Spleen (tissue), 11 donors: Measurements from ENCODE around the gene ZSCAN1. TPM values are rescaled to one million over a fixed set of nuclear protein-coding genes. Genes with fewer than 3 reads are reported as not detected.

Experiments used
- DNase-seq: peaks from one replicate; pipeline ENCODE4 v3.0.0-alpha.2; 2020
- H3K27ac ChIP-seq, 8 donors: fragments of 200-600 bp; sonication (generic) in 7 of 8; 1 replicate in 4 of 8; 2 replicates in 4 of 8; pipeline versions ENCODE4 v1.5.0 to v1.8.0; 2016 to 2021; ENCODE audit warnings: inconsistent platforms in 4 of 8, mild to moderate bottlenecking in 4 of 8, moderate library complexity in 1 of 8
- H3K27me3 ChIP-seq, 7 donors: fragments of 200-600 bp; sonication (generic) in 6 of 7; replicated peaks in 1 of 7; 1 replicate in 4 of 7; 2 replicates in 3 of 7; pipeline versions ENCODE4 v1.5.0 to v1.8.0; 2016 to 2021; ENCODE audit warnings: inconsistent platforms in 3 of 7, mild to moderate bottlenecking in 1 of 7
- H3K36me3 ChIP-seq, 6 donors: fragments of 200-600 bp; sonication (generic) in 5 of 6; 1 replicate in 4 of 6; 2 replicates in 2 of 6; pipeline versions ENCODE4 v1.5.0 to v1.8.0; 2016 to 2021; ENCODE audit warnings: inconsistent platforms in 2 of 6
- H3K4me1 ChIP-seq, 6 donors: fragments of 200-600 bp; sonication (generic) in 5 of 6; 1 replicate in 3 of 6; 2 replicates in 3 of 6; pipeline versions ENCODE4 v1.5.0 to v1.8.0; 2016 to 2021; ENCODE audit warnings: inconsistent platforms in 3 of 6
- H3K4me3 ChIP-seq, 8 donors: fragments of 200-600 bp; sonication (generic) in 7 of 8; 1 replicate in 4 of 8; 2 replicates in 4 of 8; pipeline versions ENCODE4 v1.5.0 to v1.8.0; 2016 to 2021; ENCODE audit warnings: inconsistent platforms in 4 of 8, mild to moderate bottlenecking in 4 of 8, moderate library complexity in 2 of 8
- H3K9me3 ChIP-seq, 8 donors: fragments of 200-600 bp; sonication (generic) in 7 of 8; 1 replicate in 4 of 8; 2 replicates in 4 of 8; pipeline versions ENCODE4 v1.5.0 to v1.8.0; 2016 to 2021; ENCODE audit warnings: inconsistent platforms in 4 of 8
- CTCF ChIP-seq, 11 experiments: fragments of 200-600 bp in 7 of 11; fragments of 450-650 bp in 4 of 11; sonication (generic) in 4 of 11; IDR thresholded peaks in 8 of 11; conservative IDR thresholded peaks in 3 of 11; 1 replicate in 7 of 11; 2 replicates in 4 of 11; pipeline versions ENCODE4 v1.4.0 to v1.8.0; 2016 to 2021; ENCODE audit warnings: antibody characterized with exemption in 11 of 11, inconsistent platforms in 4 of 11, mild to moderate bottlenecking in 1 of 11
- POLR2A ChIP-seq, 3 donors: fragments of 450-650 bp; IDR thresholded peaks; one replicate each; pipeline ENCODE4 v1.5.1; 2017; ENCODE audit warnings: antibody characterized with exemption in 3 of 3, mild to moderate bottlenecking in 1 of 3
- POLR2AphosphoS5 ChIP-seq, 3 donors: sonication (generic); formaldehyde crosslinking; IDR thresholded peaks; one replicate each; pipeline ENCODE4 v1.5.1; 2017; ENCODE audit warnings: antibody characterized with exemption in 3 of 3
- WGBS, 5 donors: extraction: QIAGEN DNeasy Blood & Tissue Kit in 3 of 5; methylation state at CpG; one replicate each; pipeline versions ENCODE4 v1.1.5 to v1.1.7; 2013 to 2018; 5-methylcytosine and 5-hydroxymethylcytosine counted together
- intact Hi-C: fragments of 100-400 bp; cut with DNase I; formaldehyde crosslinking; loops from one replicate; pipeline ENCODE4 v1.15.0; 2023; ENCODE audit warnings: low total_unique reads
- polyA plus RNA-seq, 3 donors: library from polyadenylated mRNA; stranded (reverse); fragments of 200-250 nt; gene quantifications; one replicate each; pipeline ENCODE4 v1.2.1, GENCODE V29; 2013
- total RNA-seq, 7 donors: library from RNA; depleted of rRNA in 3 of 7; stranded (reverse); fragments of >200 nt in 3 of 7; fragmentation: NEBNext Ultra II Directional in 4 of 7; extraction: Animal tissue kit (Norgen Biotek cat#: 25700) in 4 of 7; gene quantifications; one replicate each; pipeline versions ENCODE4 v1.1.0 to v1.2.1, GENCODE V29; 2016 to 2021
- donor health status: healthy with polysubstance abuse.
- donor health status: DM: no; HTN: no; CAD: no; lungs with moderate emphysema.
- donor health status: DM: no; HTN: no; CAD: no.
- donor health status: Bipolar disorder and iron deficiency.
- donor health status: healthy.
- donor health status: DM: no; HTN: no; CAD: no.
- donor health status: DM: yes; HTN: yes; CAD: no.

ZSCAN1 gene
- total and polyA plus RNA-seq, 10 donors, result 0.08 to 0.24 TPM; not detected in 8

GRCh38 chr19:58054901-58055874, 21.4 kb downstream of the ZSCAN1 start:
- intact Hi-C loops, result no loop called here
- H3K9me3 ChIP-seq, result peaks cover 0 to 100% (median 71%) of the 10 kb centered on the region in 8 donors

GRCh38 chr19:58056261-58056660, 22.4 kb downstream of the ZSCAN1 start:
- Histone ChIP-seq H3K36me3 (no peaks in the 10 kb centered on the region), H3K27ac (no peak overlapping the region), H3K9me3 (peaks cover 0 to 100% (median 71%) of the 10 kb centered on the region in 8 donors), H3K4me3 (no peak overlapping the region), H3K4me1 (peaks cover 0 to 13% (median 5%) of the 10 kb centered on the region in 6 donors), H3K27me3 (peaks cover 0 to 33% (median 0%) of the 10 kb centered on the region in 7 donors)
- no peak for DNase-seq
- intact Hi-C loops, result no loop called here
- TF ChIP-seq CTCF (IDR thresholded peaks at IDR 0.05 in 8 of 11, conservative IDR thresholded peaks at IDR 0.05 in 3 of 11) (no peak), POLR2A (IDR thresholded peaks at IDR 0.05) (no peak), POLR2AphosphoS5 (IDR thresholded peaks at IDR 0.05) (no peak)
- WGBS, 5 donors, result 87 to 97% (median 89%) methylated on average over 4 to 8 of the region's 8 CpGs

More at GRCh38 chr19:58054901-58055874, 21.4 kb downstream of the ZSCAN1 start:
- peaks cover 0 to 33% (median 0%) of the 10 kb centered on the region in 7 donors for H3K27me3 ChIP-seq
- TF ChIP-seq POLR2A (IDR thresholded peaks at IDR 0.05), result no peak
- TF ChIP-seq POLR2AphosphoS5 (IDR thresholded peaks at IDR 0.05), result peak; percentile 5 to 43 (median 33)
- peak in 1 of 11 experiments; percentile 8 for TF ChIP-seq CTCF (IDR thresholded peaks at IDR 0.05 in 8 of 11, conservative IDR thresholded peaks at IDR 0.05 in 3 of 11)
- 32 to 52% (median 41%) methylated on average over 37 of the region's 37 CpGs for WGBS, 5 donors
- no peak for DNase-seq
- no peaks in the 10 kb centered on the region for H3K36me3 ChIP-seq
- H3K4me3 ChIP-seq, result peak overlapping the region in 6 of 8 donors; percentile 13 to 63 (median 32)
- peak overlapping the region; percentile 14 to 71 (median 66) for H3K27ac ChIP-seq
- H3K4me1 ChIP-seq, result peaks cover 0 to 9% (median 5%) of the 10 kb centered on the region in 6 donors

- intact Hi-C loops, result no loop called here
- H3K9me3 ChIP-seq, result peaks cover 0 to 100% (median 70%) of the 10 kb centered on the region in 8 donors
- WGBS, 5 donors, result 81 to 93% (median 87%) methylated on average over 8 of the region's 8 CpGs
- no peak overlapping the region for H3K4me3 ChIP-seq
- peaks cover 0 to 13% (median 5%) of the 10 kb centered on the region in 6 donors for H3K4me1 ChIP-seq
- peaks cover 0 to 33% (median 0%) of the 10 kb centered on the region in 7 donors for H3K27me3 ChIP-seq
- DNase-seq, result no peak
- TF ChIP-seq POLR2AphosphoS5 (IDR thresholded peaks at IDR 0.05) (no peak), CTCF (IDR thresholded peaks at IDR 0.05 in 8 of 11, conservative IDR thresholded peaks at IDR 0.05 in 3 of 11) (no peak), POLR2A (IDR thresholded peaks at IDR 0.05) (no peak)
- no peak overlapping the region for H3K27ac ChIP-seq
- peaks cover 0 to 3% (median 0%) of the 10 kb centered on the region in 6 donors for H3K36me3 ChIP-seq
Observed at GRCh38 chr19:58056861-58057260, 23.0 kb downstream of the ZSCAN1 start.

- peak overlapping the region in 7 of 8 donors; percentile 89 to 94 (median 90) for H3K27ac ChIP-seq
- DNase-seq, result no peak
- intact Hi-C loops, result no loop called here
- peaks cover 0 to 33% (median 0%) of the 10 kb centered on the region in 7 donors for H3K27me3 ChIP-seq
- 88 to 94% (median 92%) methylated on average over 13 of the region's 13 CpGs for WGBS, 5 donors
- no peak for TF ChIP-seq CTCF (IDR thresholded peaks at IDR 0.05 in 8 of 11, conservative IDR thresholded peaks at IDR 0.05 in 3 of 11)
- TF ChIP-seq POLR2AphosphoS5 (IDR thresholded peaks at IDR 0.05), result no peak
- no peak for TF ChIP-seq POLR2A (IDR thresholded peaks at IDR 0.05)
- H3K4me1 ChIP-seq, result peaks cover 0 to 13% (median 5%) of the 10 kb centered on the region in 6 donors
- H3K4me3 ChIP-seq, result peak overlapping the region in 5 of 8 donors; percentile 50 to 77 (median 58)
- peaks cover 0 to 100% (median 73%) of the 10 kb centered on the region in 8 donors for H3K9me3 ChIP-seq
- peaks cover 0 to 12% (median 0%) of the 10 kb centered on the region in 6 donors for H3K36me3 ChIP-seq
Observed at GRCh38 chr19:58058467-58058866, 24.6 kb downstream of the ZSCAN1 start.
